ENCODE results near the gene OSCAR.

- no peak for TF ChIP-seq SCMH1 (CRISPR knock-in tag; IDR thresholded peaks at IDR 0.05; ENCODE audit: borderline replicate concordance)
- no peak for TF ChIP-seq ZBTB40 (IDR thresholded peaks at IDR 0.05)
- TF ChIP-seq ZBTB40 (CRISPR knock-in tag; IDR thresholded peaks at IDR 0.05), result no peak
- TF ChIP-seq ZNF784 (CRISPR knock-in tag; IDR thresholded peaks at IDR 0.05; ENCODE audit: borderline replicate concordance), result no peak
- TF ChIP-seq MATR3 (CRISPR knock-in tag; IDR thresholded peaks at IDR 0.05), result no peak
- no peak for TF ChIP-seq ARNTL (CRISPR knock-in tag; IDR thresholded peaks at IDR 0.05)
- no peak for TF ChIP-seq ZNF446 (CRISPR knock-in tag; IDR thresholded peaks at IDR 0.05)
- TF ChIP-seq ATF2 (CRISPR knock-in tag; IDR thresholded peaks at IDR 0.05), result no peak
- TF ChIP-seq ESRRA (CRISPR knock-in tag; IDR thresholded peaks at IDR 0.05; ENCODE audit: low read depth), result no peak
- TF ChIP-seq ZXDC (CRISPR knock-in tag; IDR thresholded peaks at IDR 0.05), result no peak
- no peak for TF ChIP-seq MAX (IDR thresholded peaks at IDR 0.05)
Measured at GRCh38 chr19:54063350-54064116, 37.1 kb downstream of the OSCAR start, which contains the start of gene VSTM1.
